HepG2 (cell line): ENCODE results near the gene RABEP1. TPM values are rescaled to one million over a fixed set of nuclear protein-coding genes. Genes with fewer than 3 reads are reported as not detected.

ENCODE experiments used
- CCDC6 ChIP-seq: sonication (generic); formaldehyde crosslinking; IDR thresholded peaks from 2 replicates; pipeline ENCODE4 v1.8.1; 2022; ENCODE audit warnings: mild to moderate bottlenecking, missing genetic modification reagents, moderate library complexity
- CENPT ChIP-seq: sonication (generic); formaldehyde crosslinking; IDR thresholded peaks from 2 replicates; pipeline ENCODE4 v1.8.0; 2022; ENCODE audit warnings: low read depth, mild to moderate bottlenecking, moderate library complexity, missing genetic modification reagents
- GATA4 ChIP-seq: sonication (generic); IDR thresholded peaks from 2 replicates; pipeline ENCODE4 v1.6.1; 2016; ENCODE audit warnings: antibody characterized with exemption, low read depth, borderline replicate concordance
- HDAC6 ChIP-seq: fragments of 200-600 bp; sonication (generic); IDR thresholded peaks from 2 replicates; pipeline ENCODE4 v1.7.0; 2017; ENCODE audit warnings: mild to moderate bottlenecking, antibody characterized with exemption, low read length, low read depth
- PITX1 ChIP-seq: sonication (generic); formaldehyde crosslinking; IDR thresholded peaks from 2 replicates; pipeline ENCODE4 v1.5.1; 2020; ENCODE audit warnings: mild to moderate bottlenecking, missing genetic modification reagents
- PRDM10 ChIP-seq: sonication (generic); formaldehyde crosslinking; IDR thresholded peaks from 2 replicates; pipeline ENCODE4 v1.4.0; 2020; ENCODE audit warnings: low read depth, missing genetic modification reagents
- SIN3A ChIP-seq: IDR thresholded peaks from 2 replicates; pipeline ENCODE4 v1.6.1; 2011; ENCODE audit warnings: low read depth, mild to moderate bottlenecking, control low read depth, low read length, borderline replicate concordance
- SIX4 ChIP-seq: sonication (generic); formaldehyde crosslinking; IDR thresholded peaks from 2 replicates; pipeline ENCODE4 v1.4.0; 2020; ENCODE audit warnings: missing genetic modification reagents
- TAF15 ChIP-seq: fragments of 200-400 bp; formaldehyde crosslinking; IDR thresholded peaks from one replicate; pipeline ENCODE4 v1.6.1; 2018; ENCODE audit warnings: mild to moderate bottlenecking, low read depth, low read length; ENCODE audit not compliant: poor library complexity, severe bottlenecking
- TBP ChIP-seq: sonication (generic); formaldehyde crosslinking; IDR thresholded peaks from 2 replicates; pipeline ENCODE4 v1.5.0; 2020; ENCODE audit warnings: missing genetic modification reagents
- ZBTB34 ChIP-seq: sonication (generic); formaldehyde crosslinking; IDR thresholded peaks from 2 replicates; pipeline ENCODE4 v1.8.0; 2022; ENCODE audit warnings: mild to moderate bottlenecking, missing genetic modification reagents
- ZNF501 ChIP-seq: sonication (generic); formaldehyde crosslinking; IDR thresholded peaks from 2 replicates; pipeline ENCODE4 v1.5.1; 2020; ENCODE audit warnings: mild to moderate bottlenecking, moderate library complexity, missing genetic modification reagents
- ZNF619 ChIP-seq: sonication (generic); formaldehyde crosslinking; IDR thresholded peaks from 2 replicates; pipeline ENCODE4 v1.4.0; 2020; ENCODE audit warnings: mild to moderate bottlenecking, missing genetic modification reagents
- ZNF749 ChIP-seq: sonication (generic); formaldehyde crosslinking; IDR thresholded peaks from 2 replicates; pipeline ENCODE4 v1.8.0; 2022; ENCODE audit warnings: mild to moderate bottlenecking, missing genetic modification reagents, moderate library complexity, borderline replicate concordance
- polyA plus RNA-seq, 8 experiments: library from polyadenylated mRNA; depleted of rRNA in 3 of 8; stranded (reverse) in 7 of 8; unstranded in 1 of 8; fragments of >200 nt; fragmentation: Illumina TruSeq in 4 of 8; extraction: Trizol in 4 of 8; gene quantifications; 2 replicates each; pipeline versions ENCODE4 v1.2.1 to v1.2.3, GENCODE V29; 2011 to 2016; ENCODE audit warnings: low read depth in 4 of 8, missing spikeins in 1 of 8, mixed read lengths in 1 of 8; ENCODE audit not compliant: insufficient read depth in 1 of 8
- total RNA-seq, 5 experiments: library from RNA; depleted of rRNA; stranded (reverse); fragments of >200 nt; fragmentation: Illumina TruSeq; extraction: Trizol; gene quantifications; 2 replicates each; pipeline ENCODE4 v1.2.3, GENCODE V29; 2016; ENCODE audit warnings: low read depth in 1 of 5
- TF ChIP-seq, protein P1 (sequence below): sonication (generic); formaldehyde crosslinking; IDR thresholded peaks from 2 replicates; pipeline ENCODE4 v1.4.0; 2020; ENCODE audit warnings: missing genetic modification reagents
- TF ChIP-seq, protein P2 (sequence below): sonication (generic); formaldehyde crosslinking; IDR thresholded peaks from 2 replicates; pipeline ENCODE4 v1.4.0; 2020; ENCODE audit warnings: missing genetic modification reagents
- TF ChIP-seq, protein P3 (sequence below): sonication (generic); formaldehyde crosslinking; IDR thresholded peaks from 2 replicates; pipeline ENCODE4 v1.8.0; 2022; ENCODE audit warnings: low read depth, missing genetic modification reagents

The RABEP1 gene
- total and polyA plus RNA-seq, 2 of the 13 experiments (the other 11 are each of a cell fraction or from before 2014, with no cell fraction given), result 13.7 to 41.5 TPM

GRCh38 chr17:5419356-5419958 lies 137.4 kb downstream of the RABEP1 start, which contains the start of gene NUP88 (continued):
- TF ChIP-seq PRDM10 (CRISPR knock-in tag) (peak; percentile 36; the same call in 1 of the 2 replicates), ZBTB34 (CRISPR knock-in tag) (no peak), CCDC6 (CRISPR knock-in tag) (0 out of 2 replicates have a peak, but pooled peaks have one; percentile 67), PITX1 (CRISPR knock-in tag) (0 out of 2 replicates have a peak, but pooled peaks have one; percentile 30), GATA4 (no peak), TBP (CRISPR knock-in tag) (no peak), HDAC6 (no peak), ZNF619 (CRISPR knock-in tag) (0 out of 2 replicates have a peak, but pooled peaks have one; percentile 40), ZNF501 (CRISPR knock-in tag) (no peak), SIN3A (peak; percentile 52; the same call in 1 of the 2 replicates), TAF15 (peak; percentile 10), SIX4 (peak; percentile 10; the same call in 1 of the 2 replicates), CENPT (CRISPR knock-in tag) (no peak), ZNF749 (0 out of 2 replicates have a peak, but pooled peaks have one; percentile 44)
- TF ChIP-seq, protein P1, sequence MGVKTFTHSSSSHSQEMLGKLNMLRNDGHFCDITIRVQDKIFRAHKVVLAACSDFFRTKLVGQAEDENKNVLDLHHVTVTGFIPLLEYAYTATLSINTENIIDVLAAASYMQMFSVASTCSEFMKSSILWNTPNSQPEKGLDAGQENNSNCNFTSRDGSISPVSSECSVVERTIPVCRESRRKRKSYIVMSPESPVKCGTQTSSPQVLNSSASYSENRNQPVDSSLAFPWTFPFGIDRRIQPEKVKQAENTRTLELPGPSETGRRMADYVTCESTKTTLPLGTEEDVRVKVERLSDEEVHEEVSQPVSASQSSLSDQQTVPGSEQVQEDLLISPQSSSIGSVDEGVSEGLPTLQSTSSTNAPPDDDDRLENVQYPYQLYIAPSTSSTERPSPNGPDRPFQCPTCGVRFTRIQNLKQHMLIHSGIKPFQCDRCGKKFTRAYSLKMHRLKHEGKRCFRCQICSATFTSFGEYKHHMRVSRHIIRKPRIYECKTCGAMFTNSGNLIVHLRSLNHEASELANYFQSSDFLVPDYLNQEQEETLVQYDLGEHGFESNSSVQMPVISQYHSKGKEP (CRISPR knock-in tag), result peak; percentile 66; the same call in 1 of the 2 replicates
- TF ChIP-seq, protein P2, sequence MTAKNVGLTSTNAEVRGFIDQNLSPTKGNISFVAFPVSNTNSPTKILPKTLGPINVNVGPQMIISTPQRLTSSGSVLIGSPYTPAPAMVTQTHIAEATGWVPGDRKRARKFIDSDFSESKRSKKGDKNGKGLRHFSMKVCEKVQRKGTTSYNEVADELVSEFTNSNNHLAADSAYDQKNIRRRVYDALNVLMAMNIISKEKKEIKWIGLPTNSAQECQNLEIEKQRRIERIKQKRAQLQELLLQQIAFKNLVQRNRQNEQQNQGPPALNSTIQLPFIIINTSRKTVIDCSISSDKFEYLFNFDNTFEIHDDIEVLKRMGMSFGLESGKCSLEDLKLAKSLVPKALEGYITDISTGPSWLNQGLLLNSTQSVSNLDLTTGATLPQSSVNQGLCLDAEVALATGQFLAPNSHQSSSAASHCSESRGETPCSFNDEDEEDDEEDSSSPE (CRISPR knock-in tag), result peak; percentile 88
- TF ChIP-seq, protein P3, sequence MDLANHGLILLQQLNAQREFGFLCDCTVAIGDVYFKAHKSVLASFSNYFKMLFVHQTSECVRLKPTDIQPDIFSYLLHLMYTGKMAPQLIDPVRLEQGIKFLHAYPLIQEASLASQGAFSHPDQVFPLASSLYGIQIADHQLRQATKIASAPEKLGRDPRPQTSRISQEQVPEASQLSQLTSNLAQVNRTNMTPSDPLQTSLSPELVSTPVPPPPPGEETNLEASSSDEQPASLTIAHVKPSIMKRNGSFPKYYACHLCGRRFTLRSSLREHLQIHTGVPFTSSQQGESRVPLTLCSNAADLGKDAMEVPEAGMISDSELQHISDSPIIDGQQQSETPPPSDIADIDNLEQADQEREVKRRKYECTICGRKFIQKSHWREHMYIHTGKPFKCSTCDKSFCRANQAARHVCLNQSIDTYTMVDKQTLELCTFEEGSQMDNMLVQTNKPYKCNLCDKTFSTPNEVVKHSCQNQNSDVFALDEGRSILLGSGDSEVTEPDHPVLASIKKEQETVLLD (CRISPR knock-in tag), result peak; percentile 53; the same call in 1 of the 2 replicates
